Measurements from ENCODE around the gene WDR83.
A peak's percentile ranks its signal among the peaks of the same experiment; 100 is the strongest.

The WDR83 gene

DNA sequence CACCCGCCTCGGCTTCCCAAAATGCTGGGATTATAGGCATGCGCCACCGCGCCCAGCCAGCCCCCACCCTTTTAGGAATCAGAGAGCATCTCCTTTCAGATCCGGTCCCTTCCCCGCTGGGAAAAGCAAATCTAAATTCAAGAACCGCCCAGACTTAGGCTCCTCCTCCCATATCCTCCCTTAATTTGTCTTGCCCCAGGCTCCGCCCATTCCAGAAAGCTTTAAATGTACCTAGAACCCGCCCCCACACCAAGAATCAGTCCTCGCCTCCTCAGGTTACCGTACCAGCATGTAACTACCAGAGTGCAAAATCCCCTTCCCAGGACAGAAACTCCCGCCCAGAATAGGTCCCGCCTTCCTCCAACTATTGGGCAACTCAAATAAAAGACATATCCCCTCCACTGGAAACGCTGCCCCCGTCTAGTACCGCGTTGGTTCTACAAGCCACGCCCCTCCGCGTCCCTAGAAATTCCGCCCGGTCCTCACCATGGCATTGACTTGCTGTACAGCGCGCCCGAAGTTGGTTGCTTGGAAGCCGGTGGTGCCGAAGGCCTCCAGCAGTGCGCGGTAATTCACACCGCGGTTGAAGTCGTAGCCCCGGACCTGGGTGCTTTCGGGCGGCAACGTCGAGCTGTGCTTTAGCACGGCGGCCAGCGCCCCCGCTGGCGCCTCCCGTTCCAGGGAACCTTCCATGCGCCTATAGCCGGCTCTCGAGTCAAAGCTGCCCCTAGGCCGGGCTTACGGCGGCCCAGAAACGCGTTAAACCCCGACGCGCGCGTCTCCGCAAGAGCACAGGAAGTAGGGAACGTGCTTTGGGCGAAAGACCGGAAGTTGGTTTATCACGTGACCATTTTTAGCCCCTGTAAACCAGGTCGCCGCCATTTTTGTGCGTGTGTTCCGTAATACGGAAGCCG lies 14.7 kb downstream of the WDR83 start, which contains the start of gene DHPS:
Gene DHPS (minus strand): TSS at position 807 of the 914 bp plus-strand sequence. CDS start 114 bp downstream, at position 693.
- Histone ChIP-seq H3K36me3 (ENCODE audit: control insufficient read depth, insufficient read depth, low read length) (peaks cover 13% of the 10 kb centered on the region), H3K4me3 (ENCODE audit: low read length) (peak within 1 kb of the TSS; percentile 64), H3K9me3 (ENCODE audit: control insufficient read depth, insufficient read depth, low read length) (no peaks in the 10 kb centered on the region), H3K27ac (ENCODE audit: low read length) (no peak within 1 kb of the TSS), H3K27me3 (ENCODE audit: control insufficient read depth, insufficient read depth, low read length) (no peaks in the 10 kb centered on the region), H3K4me1 (ENCODE audit: control insufficient read depth, insufficient read depth, low read length) (no peaks in the 10 kb centered on the region)
- no CpG with 5 or more reads among the region's 68 CpGs for WGBS (ENCODE audit: insufficient coverage, insufficient read length)
- peak; percentile 95 for DNase-seq (ENCODE audit: low read depth, low spot score)

DNA sequence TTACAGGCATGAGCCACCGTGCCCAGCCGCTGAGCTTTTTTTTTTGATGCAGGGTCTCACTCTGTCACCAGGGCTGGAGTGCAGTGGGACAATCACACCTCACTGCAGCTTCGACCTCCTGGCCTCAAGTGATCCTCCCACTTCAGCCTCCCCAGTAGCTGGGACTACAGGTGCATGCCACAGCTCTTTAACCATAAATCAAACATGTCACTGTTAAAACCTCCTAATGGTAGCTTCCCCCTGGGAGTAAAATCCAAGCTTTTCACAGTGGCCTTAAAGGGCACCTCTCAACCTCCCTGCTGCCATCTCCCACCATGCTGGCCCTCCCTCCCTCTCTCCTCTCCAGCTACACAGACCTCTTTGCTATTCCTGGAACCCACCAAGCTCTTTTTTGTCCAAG lies 19.2 kb downstream of the WDR83 start:
- no CpG with 5 or more reads among the region's 3 CpGs for WGBS (ENCODE audit: insufficient coverage, insufficient read length)
- no peak for DNase-seq (ENCODE audit: low read depth, low spot score)
- no peak overlapping the region for H3K27ac ChIP-seq (ENCODE audit: low read length)

GRCh38 chr19:12687496-12688196 lies 21.0 kb downstream of the WDR83 start, which contains the start of gene GNG14:
Gene GNG14 (plus strand): TSS chr19:12687998. CDS start chr19:12688049, 51 bp downstream.
- H3K4me3 ChIP-seq (ENCODE audit: low read length): no peak within 1 kb of the TSS
- WGBS (ENCODE audit: insufficient coverage, insufficient read length): no CpG with 5 or more reads among the region's 9 CpGs
- no peak for DNase-seq (ENCODE audit: low read depth, low spot score)

More for the DNA sequence above, 19.2 kb downstream of the WDR83 start:
- Histone ChIP-seq H3K4me1 (ENCODE audit: control insufficient read depth, insufficient read depth, low read length) (no peaks in the 10 kb centered on the region), H3K27me3 (ENCODE audit: control insufficient read depth, insufficient read depth, low read length) (no peaks in the 10 kb centered on the region), H3K36me3 (ENCODE audit: control insufficient read depth, insufficient read depth, low read length) (no peaks in the 10 kb centered on the region), H3K4me3 (ENCODE audit: low read length) (no peak overlapping the region), H3K9me3 (ENCODE audit: control insufficient read depth, insufficient read depth, low read length) (no peaks in the 10 kb centered on the region)

GRCh38 chr19:12689012-12689411 lies 22.4 kb downstream of the WDR83 start:
- Histone ChIP-seq H3K27me3 (ENCODE audit: control insufficient read depth, insufficient read depth, low read length) (no peaks in the 10 kb centered on the region), H3K27ac (ENCODE audit: low read length) (no peak overlapping the region), H3K4me3 (ENCODE audit: low read length) (no peak overlapping the region), H3K9me3 (ENCODE audit: control insufficient read depth, insufficient read depth, low read length) (no peaks in the 10 kb centered on the region), H3K36me3 (ENCODE audit: control insufficient read depth, insufficient read depth, low read length) (no peaks in the 10 kb centered on the region), H3K4me1 (ENCODE audit: control insufficient read depth, insufficient read depth, low read length) (no peaks in the 10 kb centered on the region)
- DNase-seq (ENCODE audit: low read depth, low spot score): no peak
- WGBS (ENCODE audit: insufficient coverage, insufficient read length): no CpG with 5 or more reads among the region's 12 CpGs

More at GRCh38 chr19:12687496-12688196, 21.0 kb downstream of the WDR83 start, which contains the start of gene GNG14:
- no peaks in the 10 kb centered on the region for H3K27me3 ChIP-seq (ENCODE audit: control insufficient read depth, insufficient read depth, low read length)
- H3K27ac ChIP-seq (ENCODE audit: low read length): no peak within 1 kb of the TSS
- H3K4me1 ChIP-seq (ENCODE audit: control insufficient read depth, insufficient read depth, low read length): no peaks in the 10 kb centered on the region
- H3K36me3 ChIP-seq (ENCODE audit: control insufficient read depth, insufficient read depth, low read length): no peaks in the 10 kb centered on the region
- H3K9me3 ChIP-seq (ENCODE audit: control insufficient read depth, insufficient read depth, low read length): no peaks in the 10 kb centered on the region

DNA sequence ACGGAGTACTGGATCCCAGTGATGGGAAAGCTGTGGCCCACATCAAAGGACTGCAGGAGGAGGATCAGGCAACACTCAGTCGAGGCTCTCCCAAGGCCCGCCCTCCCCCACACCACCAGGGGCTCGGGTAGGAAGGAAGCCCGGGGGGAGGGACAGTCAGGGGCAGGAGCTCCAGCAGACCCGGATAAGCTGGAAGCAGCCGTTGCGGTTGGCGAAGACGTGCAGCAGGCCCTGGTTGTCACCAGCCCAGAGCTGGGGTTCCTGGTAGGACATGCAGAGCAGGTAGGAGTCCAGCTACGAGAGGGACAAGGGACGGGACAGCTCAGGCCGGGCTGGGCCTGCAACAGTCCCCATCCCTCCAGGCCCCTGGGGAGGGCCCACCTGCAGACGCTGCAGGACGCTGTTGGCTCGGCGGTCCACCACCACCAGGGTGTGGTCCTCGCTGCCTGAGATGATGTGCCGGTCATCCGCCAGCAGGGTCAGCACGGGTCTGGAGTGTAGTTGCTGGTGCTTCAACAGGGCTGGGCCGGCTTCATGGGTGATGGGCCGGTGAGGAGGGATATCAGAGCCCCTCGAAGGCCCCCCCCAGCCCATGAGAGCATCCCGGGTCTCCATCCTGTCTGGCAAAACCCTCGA lies 23.1 kb downstream of the WDR83 start:
- no CpG with 5 or more reads among the region's 26 CpGs for WGBS (ENCODE audit: insufficient coverage, insufficient read length)
- Histone ChIP-seq H3K4me3 (ENCODE audit: low read length) (no peak overlapping the region), H3K27me3 (ENCODE audit: control insufficient read depth, insufficient read depth, low read length) (no peaks in the 10 kb centered on the region), H3K36me3 (ENCODE audit: control insufficient read depth, insufficient read depth, low read length) (no peaks in the 10 kb centered on the region), H3K4me1 (ENCODE audit: control insufficient read depth, insufficient read depth, low read length) (no peaks in the 10 kb centered on the region), H3K27ac (ENCODE audit: low read length) (no peak overlapping the region), H3K9me3 (ENCODE audit: control insufficient read depth, insufficient read depth, low read length) (no peaks in the 10 kb centered on the region)
- no peak for DNase-seq (ENCODE audit: low read depth, low spot score)

DNA sequence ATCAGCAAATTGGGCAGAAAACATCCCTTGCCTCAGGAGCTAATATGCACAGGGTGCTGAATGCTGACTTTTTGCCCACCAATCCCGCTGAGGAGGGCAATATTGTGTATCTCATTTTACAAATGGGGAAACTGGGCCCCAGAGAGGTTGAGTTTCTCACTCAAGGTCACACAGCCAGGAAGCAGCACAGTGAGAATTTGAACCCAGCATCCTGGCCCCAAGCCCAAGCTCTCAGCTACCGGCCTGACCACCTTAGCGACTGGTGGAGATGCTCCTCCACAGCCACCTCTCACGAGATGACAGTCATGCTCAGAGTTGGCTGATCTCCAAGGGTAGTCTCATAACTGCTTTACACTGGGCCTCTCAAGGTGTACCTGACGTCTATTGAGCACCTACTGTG lies 26.4 kb downstream of the WDR83 start:
- DNase-seq (ENCODE audit: low read depth, low spot score): no peak
- Histone ChIP-seq H3K4me1 (ENCODE audit: control insufficient read depth, insufficient read depth, low read length) (no peaks in the 10 kb centered on the region), H3K4me3 (ENCODE audit: low read length) (no peak overlapping the region), H3K36me3 (ENCODE audit: control insufficient read depth, insufficient read depth, low read length) (no peaks in the 10 kb centered on the region), H3K27me3 (ENCODE audit: control insufficient read depth, insufficient read depth, low read length) (no peaks in the 10 kb centered on the region), H3K27ac (ENCODE audit: low read length) (no peak overlapping the region), H3K9me3 (ENCODE audit: control insufficient read depth, insufficient read depth, low read length) (no peaks in the 10 kb centered on the region)
- no CpG with 5 or more reads among the region's 5 CpGs for WGBS (ENCODE audit: insufficient coverage, insufficient read length)

DNA sequence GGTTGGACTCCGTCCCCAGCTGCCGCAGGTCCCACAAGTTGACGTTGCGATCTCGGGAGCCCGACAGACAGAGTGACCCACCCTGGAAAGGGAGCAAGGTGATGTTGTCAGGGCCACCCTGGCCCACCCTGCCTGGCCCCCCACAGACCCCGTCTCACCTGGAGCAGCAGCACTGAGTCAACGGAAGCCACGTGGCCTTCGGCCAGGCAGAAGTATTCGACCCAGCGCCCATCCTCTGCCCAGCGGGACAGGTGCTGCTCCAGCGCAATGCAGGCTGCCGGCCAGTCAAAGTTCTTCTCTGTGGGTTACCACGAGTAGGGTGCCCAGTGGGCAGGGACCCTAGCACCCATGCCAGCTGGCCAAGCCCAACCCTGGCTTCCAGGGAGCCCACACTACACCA lies 28.0 kb downstream of the WDR83 start:
- no peaks in the 10 kb centered on the region for H3K36me3 ChIP-seq (ENCODE audit: control insufficient read depth, insufficient read depth, low read length)
- no peaks in the 10 kb centered on the region for H3K9me3 ChIP-seq (ENCODE audit: control insufficient read depth, insufficient read depth, low read length)
- no peak for DNase-seq (ENCODE audit: low read depth, low spot score)
- no CpG with 5 or more reads among the region's 16 CpGs for WGBS (ENCODE audit: insufficient coverage, insufficient read length)
- H3K27ac ChIP-seq (ENCODE audit: low read length): no peak overlapping the region
- no peak overlapping the region for H3K4me3 ChIP-seq (ENCODE audit: low read length)
- H3K4me1 ChIP-seq (ENCODE audit: control insufficient read depth, insufficient read depth, low read length): no peaks in the 10 kb centered on the region
- no peaks in the 10 kb centered on the region for H3K27me3 ChIP-seq (ENCODE audit: control insufficient read depth, insufficient read depth, low read length)

- Histone ChIP-seq H3K4me3 (ENCODE audit: low read length) (no peak overlapping the region), H3K9me3 (ENCODE audit: control insufficient read depth, insufficient read depth, low read length) (no peaks in the 10 kb centered on the region), H3K36me3 (ENCODE audit: control insufficient read depth, insufficient read depth, low read length) (peaks cover 2% of the 10 kb centered on the region; the same call in 1 of the 2 replicates), H3K27ac (ENCODE audit: low read length) (no peak overlapping the region), H3K4me1 (ENCODE audit: control insufficient read depth, insufficient read depth, low read length) (no peaks in the 10 kb centered on the region), H3K27me3 (ENCODE audit: control insufficient read depth, insufficient read depth, low read length) (no peaks in the 10 kb centered on the region)
- WGBS (ENCODE audit: insufficient coverage, insufficient read length): no CpG with 5 or more reads among the region's 2 CpGs
- DNase-seq (ENCODE audit: low read depth, low spot score): no peak
Measured at GRCh38 chr19:12695096-12695495, 28.5 kb downstream of the WDR83 start.

DNA sequence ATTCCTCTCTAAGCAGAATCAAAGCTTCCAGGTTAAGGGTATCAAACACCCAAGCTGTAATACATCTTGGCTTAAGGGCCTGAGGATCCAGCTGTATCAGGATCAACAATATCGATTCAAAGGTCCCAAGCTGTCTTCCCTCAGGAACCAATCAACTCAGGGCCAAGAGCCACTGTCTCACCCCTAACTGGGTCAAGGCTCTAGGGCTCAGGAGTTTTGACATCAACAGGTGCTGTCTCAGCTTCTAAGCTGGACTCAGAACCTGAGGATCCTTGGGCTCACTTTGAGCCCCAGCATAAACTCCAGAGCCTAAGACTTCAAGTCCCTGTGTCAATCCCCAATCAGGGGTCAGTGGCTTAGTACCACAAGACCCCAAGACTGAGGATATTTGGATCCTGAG lies 28.9 kb downstream of the WDR83 start:
- Histone ChIP-seq H3K27ac (ENCODE audit: low read length) (no peak overlapping the region), H3K27me3 (ENCODE audit: control insufficient read depth, insufficient read depth, low read length) (no peaks in the 10 kb centered on the region), H3K4me3 (ENCODE audit: low read length) (no peak overlapping the region; the same call in 1 of the 2 replicates), H3K4me1 (ENCODE audit: control insufficient read depth, insufficient read depth, low read length) (no peaks in the 10 kb centered on the region), H3K9me3 (ENCODE audit: control insufficient read depth, insufficient read depth, low read length) (no peaks in the 10 kb centered on the region), H3K36me3 (ENCODE audit: control insufficient read depth, insufficient read depth, low read length) (peaks cover 6% of the 10 kb centered on the region; the same call in 1 of the 2 replicates)
- no CpG with 5 or more reads among the region's 1 CpG for WGBS (ENCODE audit: insufficient coverage, insufficient read length)
- no peak for DNase-seq (ENCODE audit: low read depth, low spot score)

GRCh38 chr19:12695997-12696365 lies 29.4 kb downstream of the WDR83 start:
- no peaks in the 10 kb centered on the region for H3K9me3 ChIP-seq (ENCODE audit: control insufficient read depth, insufficient read depth, low read length)
- DNase-seq (ENCODE audit: low read depth, low spot score): no peak
- peak overlapping the region; percentile 66 for H3K4me3 ChIP-seq (ENCODE audit: low read length)
- no peaks in the 10 kb centered on the region for H3K4me1 ChIP-seq (ENCODE audit: control insufficient read depth, insufficient read depth, low read length)
- H3K27ac ChIP-seq (ENCODE audit: low read length): no peak overlapping the region
- WGBS (ENCODE audit: insufficient coverage, insufficient read length): no CpG with 5 or more reads among the region's 36 CpGs
- no peaks in the 10 kb centered on the region for H3K27me3 ChIP-seq (ENCODE audit: control insufficient read depth, insufficient read depth, low read length)
- H3K36me3 ChIP-seq (ENCODE audit: control insufficient read depth, insufficient read depth, low read length): peaks cover 11% of the 10 kb centered on the region
